Activated naive CD4-positive, alpha-beta T cell treated with anti-CD3 and anti-CD28 coated beads, Interleukin-2, amount 50 U/mL, for 24 hours (primary cell): ENCODE results near the gene LTBP2.
A peak's percentile ranks its signal among the peaks of the same experiment; 100 is the strongest.

ENCODE experiments used
- H3K27ac Mint-ChIP-seq: one replicate; pipeline ENCODE4 v1.8.0; 2021; ENCODE audit warnings: mild to moderate bottlenecking, mixed read lengths
- H3K27me3 Mint-ChIP-seq: one replicate; pipeline ENCODE4 v1.8.0; 2021; ENCODE audit warnings: mixed read lengths
- H3K36me3 Mint-ChIP-seq: one replicate; pipeline ENCODE4 v1.8.0; 2021; ENCODE audit warnings: mixed read lengths
- H3K4me1 Mint-ChIP-seq: one replicate; pipeline ENCODE4 v1.8.0; 2021; ENCODE audit warnings: mixed read lengths
- H3K4me3 Mint-ChIP-seq: one replicate; pipeline ENCODE4 v1.8.0; 2021; ENCODE audit warnings: mild to moderate bottlenecking, mixed read lengths
- H3K9me3 Mint-ChIP-seq: one replicate; pipeline ENCODE4 v1.8.0; 2021; ENCODE audit warnings: mixed read lengths

Gene LTBP2

DNA sequence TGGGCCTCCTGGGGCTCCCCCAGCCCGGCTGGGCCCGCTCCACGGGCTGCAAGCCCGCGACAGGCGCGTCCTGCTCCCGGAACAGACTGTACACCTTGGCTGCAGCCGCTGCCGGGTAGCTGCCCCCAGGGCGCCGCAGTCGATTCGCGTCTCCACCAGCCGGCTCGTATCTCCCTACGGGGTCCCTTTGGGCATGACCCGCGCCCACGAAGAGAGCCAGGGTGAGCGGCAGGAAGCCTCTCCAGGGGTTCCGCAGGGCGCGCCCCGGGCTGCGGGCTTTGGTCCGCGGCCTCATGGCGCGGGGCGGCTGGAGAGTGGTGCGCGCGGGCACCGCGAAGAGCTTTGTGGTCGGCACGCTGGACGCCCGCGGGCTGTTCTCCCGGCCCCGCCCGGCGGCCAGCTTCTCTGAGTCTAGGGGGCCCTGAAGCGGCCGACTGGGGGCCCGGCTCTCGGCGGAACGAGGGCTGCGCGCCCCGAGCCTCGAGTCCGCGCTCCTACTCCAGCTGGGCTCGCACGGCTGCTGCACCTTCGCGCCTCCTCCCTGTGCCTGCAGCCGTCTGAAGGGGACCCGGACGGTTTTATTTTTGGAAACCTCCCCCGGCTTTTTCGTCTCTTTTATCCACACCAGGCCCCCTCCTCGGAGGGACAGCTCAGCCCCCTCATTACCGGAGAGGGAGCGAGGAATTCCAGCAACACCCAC is at the start of gene LTBP2:
Gene LTBP2, minus strand, starts transcription at position 588 of the 700 bp plus-strand sequence. Its CDS starts 293 bp downstream, at position 295.
- peaks cover 37% of the 10 kb centered on the region for H3K4me1 Mint-ChIP-seq
- no peaks in the 10 kb centered on the region for H3K36me3 Mint-ChIP-seq
- no peaks in the 10 kb centered on the region for H3K27me3 Mint-ChIP-seq
- peak within 1 kb of the TSS; percentile 78 for H3K4me3 Mint-ChIP-seq
- no peak within 1 kb of the TSS for H3K27ac Mint-ChIP-seq
- no peaks in the 10 kb centered on the region for H3K9me3 Mint-ChIP-seq

DNA sequence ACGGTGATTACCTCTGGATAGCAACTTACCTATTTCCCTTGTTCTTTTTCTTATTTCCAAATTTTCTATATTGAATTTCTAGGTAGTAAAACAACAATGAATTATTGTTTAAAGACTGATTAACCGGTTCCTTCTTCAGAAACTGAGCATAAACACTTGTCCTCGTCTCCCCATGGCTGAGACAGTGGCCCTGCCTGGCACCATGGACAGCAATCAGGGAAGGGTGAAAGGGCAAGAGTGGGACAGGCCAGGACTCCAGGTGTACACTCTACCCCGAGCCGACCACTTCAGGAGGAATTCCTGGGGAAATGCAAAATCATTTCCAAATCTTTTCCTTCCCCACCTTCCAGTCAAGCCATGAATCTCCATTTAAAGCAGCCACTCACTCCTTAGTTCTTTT is 48.8 kb upstream of the LTBP2 start:
- H3K9me3 Mint-ChIP-seq = no peaks in the 10 kb centered on the region

DNA sequence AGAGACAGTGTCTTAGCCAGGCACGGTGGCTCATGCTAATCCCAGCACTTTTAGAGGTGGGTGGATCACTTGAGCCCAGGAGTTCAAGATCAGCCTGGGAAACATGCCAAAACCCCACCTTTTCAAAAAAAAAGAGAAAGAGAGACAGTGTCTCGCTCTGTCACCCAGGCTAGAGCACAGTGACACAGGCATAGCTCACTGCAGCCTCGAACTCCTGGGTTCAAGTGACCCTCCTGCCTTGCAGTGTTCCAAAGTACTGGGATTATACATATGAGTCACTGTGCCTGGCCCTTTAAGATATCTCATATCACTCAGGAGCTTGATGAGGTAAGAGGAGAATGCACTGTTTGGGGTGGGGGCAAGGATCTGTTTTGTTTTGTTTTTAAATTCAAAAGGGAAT is 48.1 kb upstream of the LTBP2 start:
- Mint-ChIP-seq H3K27me3 (no peaks in the 10 kb centered on the region), H3K27ac (no peak overlapping the region), H3K4me3 (no peak overlapping the region), H3K36me3 (peaks cover 11% of the 10 kb centered on the region), H3K4me1 (no peaks in the 10 kb centered on the region), H3K9me3 (no peaks in the 10 kb centered on the region)

More for the DNA sequence above, 48.8 kb upstream of the LTBP2 start:
- Mint-ChIP-seq H3K27me3 (no peaks in the 10 kb centered on the region), H3K27ac (no peak overlapping the region), H3K36me3 (peaks cover 11% of the 10 kb centered on the region), H3K4me1 (no peaks in the 10 kb centered on the region), H3K4me3 (no peak overlapping the region)

- Mint-ChIP-seq H3K4me3 (no peak overlapping the region), H3K27ac (no peak overlapping the region), H3K4me1 (no peaks in the 10 kb centered on the region), H3K27me3 (no peaks in the 10 kb centered on the region), H3K36me3 (peaks cover 14% of the 10 kb centered on the region), H3K9me3 (no peaks in the 10 kb centered on the region)
Observed at GRCh38 chr14:74658535-74659131, 46.6 kb upstream of the LTBP2 start.

DNA sequence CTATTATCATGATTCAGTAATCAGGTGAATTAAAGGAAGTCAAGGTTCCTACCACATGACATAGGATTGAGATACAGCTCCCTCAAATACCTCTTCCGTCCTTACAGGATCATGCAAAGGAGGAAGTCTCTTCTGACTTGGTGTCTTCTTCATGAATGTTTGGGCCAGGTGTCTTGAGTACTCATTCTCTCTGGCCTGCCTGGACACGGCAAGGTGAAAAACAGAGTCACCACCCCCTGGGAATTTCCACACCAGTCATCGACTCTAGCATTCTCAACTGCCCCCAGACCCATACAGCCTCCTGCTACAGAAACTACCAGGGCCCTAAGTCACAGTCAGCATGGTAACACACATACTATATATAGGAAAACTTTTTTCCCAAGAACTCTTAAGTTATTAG is 44.9 kb upstream of the LTBP2 start:
- H3K27ac Mint-ChIP-seq = no peak overlapping the region
- peaks cover 14% of the 10 kb centered on the region for H3K36me3 Mint-ChIP-seq
- H3K4me3 Mint-ChIP-seq = no peak overlapping the region
- peaks cover under 1% of the 10 kb centered on the region for H3K4me1 Mint-ChIP-seq
- H3K9me3 Mint-ChIP-seq = no peaks in the 10 kb centered on the region
- no peaks in the 10 kb centered on the region for H3K27me3 Mint-ChIP-seq

DNA sequence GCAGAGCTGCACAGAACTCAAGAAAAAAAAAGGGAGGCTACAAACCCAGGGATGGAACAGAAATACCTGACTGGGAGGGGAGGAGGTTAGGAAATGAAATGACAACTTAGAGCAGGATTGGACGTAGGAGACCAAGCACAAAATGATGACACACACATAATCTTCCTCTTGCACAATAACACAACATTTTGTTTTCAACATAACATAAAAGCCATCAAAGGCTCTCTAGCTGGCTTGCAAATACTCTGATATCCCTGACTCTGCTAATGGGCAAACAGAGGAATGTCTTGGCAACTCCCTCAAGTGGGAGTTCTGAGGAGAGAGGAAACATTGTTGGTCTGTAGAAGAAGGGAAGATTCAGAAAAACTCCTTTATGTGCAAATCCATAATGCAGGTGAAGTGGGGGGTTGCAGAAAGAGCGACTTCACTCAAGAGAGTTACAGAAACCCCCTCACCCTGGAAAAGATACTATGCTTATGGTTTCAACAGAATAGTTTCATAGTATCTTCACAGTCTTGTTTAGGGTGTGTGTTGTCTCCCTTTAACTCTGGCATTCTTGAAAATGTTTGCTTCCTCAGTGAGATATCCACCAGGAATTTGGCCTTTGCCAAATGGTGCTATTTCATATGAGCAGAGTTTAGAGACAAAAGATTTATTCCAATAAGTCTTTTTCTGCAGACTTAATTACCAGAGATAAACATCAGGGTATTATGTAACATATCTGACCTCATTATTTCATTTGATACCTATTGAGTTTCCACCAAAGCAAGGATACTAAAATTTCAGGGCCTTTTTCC is 43.8 kb upstream of the LTBP2 start:
- H3K4me3 Mint-ChIP-seq = no peak overlapping the region
- H3K4me1 Mint-ChIP-seq = peaks cover 8% of the 10 kb centered on the region
- H3K27ac Mint-ChIP-seq = no peak overlapping the region
- no peaks in the 10 kb centered on the region for H3K9me3 Mint-ChIP-seq
- no peaks in the 10 kb centered on the region for H3K27me3 Mint-ChIP-seq
- H3K36me3 Mint-ChIP-seq = peaks cover 10% of the 10 kb centered on the region

DNA sequence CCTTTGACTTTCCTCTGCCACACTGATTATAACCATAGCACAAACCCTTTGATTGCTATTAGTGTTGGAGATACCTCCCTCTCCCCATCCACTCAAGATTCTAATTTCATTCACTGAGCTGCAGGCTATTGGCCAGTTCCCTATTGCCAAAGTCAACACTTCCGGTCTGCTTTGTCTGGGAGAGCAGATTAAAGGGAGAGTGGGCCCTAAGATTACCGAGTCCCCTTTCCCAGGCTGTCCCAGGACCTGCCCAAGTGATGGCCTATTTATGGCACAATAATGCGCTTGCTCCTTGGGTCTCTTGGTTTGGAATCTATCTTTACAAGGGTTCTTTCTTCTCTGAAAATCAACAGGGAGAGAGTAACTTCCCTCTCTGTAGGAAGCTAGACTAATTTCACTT is 42.9 kb upstream of the LTBP2 start:
- H3K27me3 Mint-ChIP-seq = no peaks in the 10 kb centered on the region
- no peaks in the 10 kb centered on the region for H3K9me3 Mint-ChIP-seq
- no peak overlapping the region for H3K27ac Mint-ChIP-seq
- H3K4me1 Mint-ChIP-seq = peaks cover 8% of the 10 kb centered on the region
- H3K4me3 Mint-ChIP-seq = no peak overlapping the region
- peaks cover 10% of the 10 kb centered on the region for H3K36me3 Mint-ChIP-seq

DNA sequence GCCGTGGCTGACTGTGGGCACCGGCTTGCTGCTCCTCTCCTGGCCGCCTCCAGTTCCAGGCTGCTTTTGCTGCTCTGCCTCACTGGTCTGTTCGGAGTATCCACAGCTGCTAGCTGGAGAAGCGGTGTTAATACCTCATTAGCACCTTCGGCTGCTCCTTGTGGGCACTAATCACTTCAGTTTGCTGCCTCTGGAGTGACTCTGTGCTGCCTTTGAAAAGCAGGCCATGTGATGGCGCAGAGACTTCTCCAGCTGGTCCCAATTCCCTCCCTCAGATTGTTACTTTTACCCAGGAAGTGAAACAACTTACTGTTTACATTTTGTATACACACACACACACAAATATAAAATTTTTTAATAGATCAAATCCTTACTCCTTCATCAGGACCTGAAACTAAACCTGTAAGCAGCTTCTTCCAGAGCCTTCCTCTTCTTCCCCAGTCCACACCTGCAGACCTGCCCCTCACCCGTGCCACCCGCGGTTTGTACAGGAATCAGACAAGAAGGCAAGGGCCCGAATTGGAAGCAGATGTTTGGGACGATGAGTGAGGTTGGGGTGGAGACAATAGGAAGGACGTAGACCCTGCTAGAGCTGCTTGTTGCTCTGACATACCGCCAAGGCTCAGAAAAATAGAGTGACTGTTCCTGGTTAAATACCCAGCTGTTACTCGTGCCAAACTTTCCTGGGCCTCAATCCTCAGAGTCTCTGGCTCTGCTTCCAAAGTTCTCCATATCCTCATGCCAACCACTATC is 41.5 kb upstream of the LTBP2 start:
- Mint-ChIP-seq H3K27me3 (no peaks in the 10 kb centered on the region), H3K27ac (peak overlapping the region; percentile 70), H3K36me3 (peaks cover 10% of the 10 kb centered on the region), H3K9me3 (no peaks in the 10 kb centered on the region), H3K4me3 (no peak overlapping the region), H3K4me1 (peaks cover 8% of the 10 kb centered on the region)

DNA sequence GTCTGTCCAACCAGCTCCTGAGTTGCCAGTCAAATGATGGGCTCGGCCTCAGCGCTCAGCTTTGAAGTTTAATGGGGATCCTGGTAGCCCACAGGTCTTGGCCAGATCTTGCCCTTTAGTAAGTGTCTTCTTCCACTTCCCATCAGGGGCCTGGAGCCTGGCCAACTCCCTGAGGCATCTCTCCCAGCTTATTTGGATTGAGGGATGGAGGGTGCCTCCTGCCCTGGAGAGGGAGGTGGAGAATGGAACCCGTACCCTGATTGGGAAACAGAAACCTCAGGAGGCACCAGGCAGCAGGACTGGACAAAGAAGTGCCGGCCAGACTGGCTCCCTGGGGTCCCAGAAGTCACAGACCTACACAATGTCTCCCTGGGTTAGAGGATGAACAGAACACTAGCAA is 40.5 kb upstream of the LTBP2 start:
- peaks cover 8% of the 10 kb centered on the region for H3K4me1 Mint-ChIP-seq
- H3K4me3 Mint-ChIP-seq = no peak overlapping the region
- peaks cover 10% of the 10 kb centered on the region for H3K36me3 Mint-ChIP-seq
- H3K27ac Mint-ChIP-seq = no peak overlapping the region
- H3K27me3 Mint-ChIP-seq = no peaks in the 10 kb centered on the region
- H3K9me3 Mint-ChIP-seq = no peaks in the 10 kb centered on the region

- H3K27me3 Mint-ChIP-seq = no peaks in the 10 kb centered on the region
- H3K9me3 Mint-ChIP-seq = no peaks in the 10 kb centered on the region
- peaks cover 3% of the 10 kb centered on the region for H3K36me3 Mint-ChIP-seq
- no peak overlapping the region for H3K4me3 Mint-ChIP-seq
- H3K4me1 Mint-ChIP-seq = peaks cover 8% of the 10 kb centered on the region
- H3K27ac Mint-ChIP-seq = peak overlapping the region; percentile 11
Observed at GRCh38 chr14:74650927-74651686, 39.1 kb upstream of the LTBP2 start.

DNA sequence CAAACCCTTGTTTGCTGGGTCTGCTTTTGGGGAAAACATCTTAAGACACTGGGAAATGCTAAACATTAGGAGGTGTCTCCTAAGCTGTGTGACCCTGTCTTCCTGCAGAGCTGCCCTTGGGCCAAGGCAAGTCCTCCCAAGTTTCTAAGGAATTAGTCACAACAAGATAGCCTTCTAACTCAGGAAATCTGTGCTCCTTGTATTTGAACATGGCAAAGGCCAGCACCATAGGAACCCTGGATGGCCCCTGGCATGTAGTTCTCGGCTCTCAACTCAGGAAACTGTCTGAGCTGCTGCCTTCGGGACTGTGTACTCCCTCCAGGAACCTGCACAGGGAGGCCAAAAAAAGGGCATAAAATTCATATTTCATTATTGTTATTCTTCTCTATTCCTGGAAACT is 37.6 kb upstream of the LTBP2 start:
- Mint-ChIP-seq H3K36me3 (no peaks in the 10 kb centered on the region), H3K27ac (no peak overlapping the region), H3K27me3 (no peaks in the 10 kb centered on the region), H3K4me3 (no peak overlapping the region), H3K4me1 (peaks cover 8% of the 10 kb centered on the region), H3K9me3 (no peaks in the 10 kb centered on the region)

DNA sequence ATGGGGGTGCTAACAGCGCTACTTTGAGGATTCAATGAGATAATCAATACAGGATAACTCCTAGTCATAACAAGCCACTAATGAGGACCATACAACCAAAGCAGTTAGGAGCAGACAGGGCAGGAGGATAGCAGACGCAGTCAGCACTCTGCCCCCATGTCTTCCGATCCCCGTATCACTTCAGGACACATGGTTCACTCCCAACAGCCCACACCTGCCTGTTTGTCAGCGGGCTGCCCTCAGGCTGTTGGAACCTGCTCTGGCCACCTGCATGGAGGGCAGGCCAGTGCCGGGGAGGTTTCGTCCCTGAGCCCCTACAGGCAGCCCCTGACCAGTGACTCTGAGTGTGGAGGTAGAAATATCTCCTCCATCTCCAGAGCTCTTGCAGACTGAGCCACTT is 37.1 kb upstream of the LTBP2 start:
- Mint-ChIP-seq H3K9me3 (no peaks in the 10 kb centered on the region), H3K4me3 (no peak overlapping the region), H3K27me3 (no peaks in the 10 kb centered on the region), H3K36me3 (no peaks in the 10 kb centered on the region), H3K4me1 (peaks cover 8% of the 10 kb centered on the region), H3K27ac (no peak overlapping the region)

GRCh38 chr14:74648601-74649000 is 36.6 kb upstream of the LTBP2 start:
- no peak overlapping the region for H3K27ac Mint-ChIP-seq
- H3K4me1 Mint-ChIP-seq = peaks cover 8% of the 10 kb centered on the region

DNA sequence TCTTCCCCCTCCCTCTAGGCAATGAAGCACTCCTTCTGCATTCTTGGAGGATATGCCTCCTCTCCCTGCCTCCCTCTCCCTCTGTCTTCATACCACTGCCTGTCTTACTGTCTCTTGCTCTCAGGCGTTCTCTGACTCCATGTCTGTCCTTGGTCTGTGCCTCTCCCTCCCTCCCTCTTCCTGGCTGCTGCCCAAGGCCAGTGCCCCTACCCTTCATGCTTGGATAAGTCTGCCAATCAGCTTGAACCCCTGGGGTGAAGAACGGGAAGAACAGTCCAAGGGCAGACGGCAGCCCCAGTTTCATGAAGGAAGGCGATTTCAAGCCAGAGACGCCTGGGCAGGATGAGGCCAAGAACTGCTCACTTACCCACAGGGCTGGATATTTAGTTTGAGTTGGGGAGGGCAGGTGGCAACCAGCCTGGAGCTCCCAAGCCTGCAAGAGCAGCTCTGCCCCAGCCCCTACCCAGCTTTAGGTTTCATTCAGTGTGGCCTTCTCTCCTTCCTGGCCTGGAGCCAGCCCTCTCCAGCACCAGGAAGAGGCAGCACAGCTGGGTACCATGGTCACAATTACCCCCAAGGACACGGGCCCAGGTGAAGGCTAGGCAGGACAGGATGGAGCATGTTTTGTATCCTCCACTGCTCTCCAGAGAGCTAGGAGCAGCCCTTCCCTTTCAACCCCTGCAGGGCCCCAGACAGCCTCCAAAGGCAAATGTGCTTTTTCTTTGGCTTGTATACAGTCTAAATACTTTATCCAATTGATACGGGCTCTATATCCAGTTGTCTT is 35.8 kb upstream of the LTBP2 start:
- Mint-ChIP-seq H3K4me1 (peaks cover 8% of the 10 kb centered on the region), H3K36me3 (no peaks in the 10 kb centered on the region), H3K27me3 (no peaks in the 10 kb centered on the region), H3K4me3 (no peak overlapping the region), H3K27ac (peak overlapping the region; percentile 52), H3K9me3 (no peaks in the 10 kb centered on the region)

More at GRCh38 chr14:74648601-74649000, 36.6 kb upstream of the LTBP2 start:
- no peaks in the 10 kb centered on the region for H3K9me3 Mint-ChIP-seq
- no peaks in the 10 kb centered on the region for H3K27me3 Mint-ChIP-seq
- no peak overlapping the region for H3K4me3 Mint-ChIP-seq
- no peaks in the 10 kb centered on the region for H3K36me3 Mint-ChIP-seq
